ENCODE results near the gene TXK.
A peak's percentile ranks its signal among the peaks of the same experiment; 100 is the strongest.

Gene TXK

DNA sequence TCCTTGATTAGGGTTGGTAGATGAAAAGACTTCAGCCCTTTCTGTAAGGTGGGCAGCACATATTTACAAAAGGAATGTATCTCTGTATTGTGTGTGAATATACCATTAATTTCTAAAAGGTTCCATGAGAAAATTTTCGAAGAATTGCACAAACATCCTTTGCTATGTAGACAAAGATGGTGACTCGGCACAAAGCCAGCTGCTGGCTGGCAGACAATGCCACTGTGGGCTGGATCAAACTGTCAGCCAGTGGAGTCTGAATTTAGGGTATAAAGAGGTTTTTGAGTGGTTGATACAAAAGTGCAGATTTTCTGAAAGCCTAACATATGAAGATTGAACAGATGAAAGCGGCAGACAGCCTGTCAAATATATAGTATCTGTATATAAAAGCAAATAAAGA is 5.6 kb upstream of the TXK start:
- DNase-seq (ENCODE audit: low spot score) (no peak), ATAC-seq (ENCODE audit: low read depth) (0 out of 3 replicates have a peak, but pooled peaks have one; percentile 35)
- no peaks in the 10 kb centered on the region for H3K9me3 ChIP-seq (ENCODE audit: severe bottlenecking)
- H3K4me3 ChIP-seq (ENCODE audit: severe bottlenecking): no peak overlapping the region
- H3K27ac ChIP-seq (ENCODE audit: poor library complexity, severe bottlenecking): no peak overlapping the region
- TF ChIP-seq, protein P1, sequence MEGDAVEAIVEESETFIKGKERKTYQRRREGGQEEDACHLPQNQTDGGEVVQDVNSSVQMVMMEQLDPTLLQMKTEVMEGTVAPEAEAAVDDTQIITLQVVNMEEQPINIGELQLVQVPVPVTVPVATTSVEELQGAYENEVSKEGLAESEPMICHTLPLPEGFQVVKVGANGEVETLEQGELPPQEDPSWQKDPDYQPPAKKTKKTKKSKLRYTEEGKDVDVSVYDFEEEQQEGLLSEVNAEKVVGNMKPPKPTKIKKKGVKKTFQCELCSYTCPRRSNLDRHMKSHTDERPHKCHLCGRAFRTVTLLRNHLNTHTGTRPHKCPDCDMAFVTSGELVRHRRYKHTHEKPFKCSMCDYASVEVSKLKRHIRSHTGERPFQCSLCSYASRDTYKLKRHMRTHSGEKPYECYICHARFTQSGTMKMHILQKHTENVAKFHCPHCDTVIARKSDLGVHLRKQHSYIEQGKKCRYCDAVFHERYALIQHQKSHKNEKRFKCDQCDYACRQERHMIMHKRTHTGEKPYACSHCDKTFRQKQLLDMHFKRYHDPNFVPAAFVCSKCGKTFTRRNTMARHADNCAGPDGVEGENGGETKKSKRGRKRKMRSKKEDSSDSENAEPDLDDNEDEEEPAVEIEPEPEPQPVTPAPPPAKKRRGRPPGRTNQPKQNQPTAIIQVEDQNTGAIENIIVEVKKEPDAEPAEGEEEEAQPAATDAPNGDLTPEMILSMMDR (IDR thresholded peaks at IDR 0.05; ENCODE audit: poor library complexity, severe bottlenecking): no peak
- no peaks in the 10 kb centered on the region for H3K4me1 ChIP-seq (ENCODE audit: insufficient read depth, poor library complexity, severe bottlenecking)
- H3K36me3 ChIP-seq (ENCODE audit: low read depth): no peaks in the 10 kb centered on the region
- H3K27me3 ChIP-seq (ENCODE audit: insufficient read depth, poor library complexity, severe bottlenecking): no peaks in the 10 kb centered on the region

GRCh38 chr4:48138936-48139335 is 4.9 kb upstream of the TXK start:
- ATAC-seq (ENCODE audit: low read depth) (no peak), DNase-seq (ENCODE audit: low spot score) (no peak)
- Histone ChIP-seq H3K27me3 (ENCODE audit: insufficient read depth, poor library complexity, severe bottlenecking) (no peaks in the 10 kb centered on the region), H3K36me3 (ENCODE audit: low read depth) (no peaks in the 10 kb centered on the region), H3K27ac (ENCODE audit: poor library complexity, severe bottlenecking) (no peak overlapping the region), H3K4me1 (ENCODE audit: insufficient read depth, poor library complexity, severe bottlenecking) (no peaks in the 10 kb centered on the region), H3K4me3 (ENCODE audit: severe bottlenecking) (no peak overlapping the region), H3K9me3 (ENCODE audit: severe bottlenecking) (no peaks in the 10 kb centered on the region)
- TF ChIP-seq, protein P1 (IDR thresholded peaks at IDR 0.05; ENCODE audit: poor library complexity, severe bottlenecking): no peak

DNA sequence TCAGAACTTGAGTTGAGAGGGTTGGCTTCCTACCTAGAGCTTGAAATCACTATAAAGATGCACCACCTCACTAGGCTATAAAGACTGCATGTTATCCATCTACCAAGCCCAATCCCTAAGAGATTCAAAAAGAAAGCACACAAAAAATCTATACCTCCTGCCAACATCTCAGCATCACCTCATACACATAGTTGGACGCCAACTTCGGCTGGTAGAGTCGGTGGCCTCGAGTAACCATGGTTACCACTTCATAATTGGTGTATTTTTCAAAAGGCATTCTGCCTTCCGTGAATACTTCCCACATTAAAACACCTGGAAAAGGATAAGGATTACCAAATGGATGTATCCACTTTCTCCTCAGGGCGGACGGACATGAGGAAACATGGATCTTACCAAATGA is 4.5 kb upstream of the TXK start:
- ATAC-seq (ENCODE audit: low read depth) (no peak), DNase-seq (ENCODE audit: low spot score) (no peak)
- Histone ChIP-seq H3K27ac (ENCODE audit: poor library complexity, severe bottlenecking) (no peak overlapping the region), H3K9me3 (ENCODE audit: severe bottlenecking) (no peaks in the 10 kb centered on the region), H3K4me1 (ENCODE audit: insufficient read depth, poor library complexity, severe bottlenecking) (no peaks in the 10 kb centered on the region), H3K27me3 (ENCODE audit: insufficient read depth, poor library complexity, severe bottlenecking) (no peaks in the 10 kb centered on the region), H3K4me3 (ENCODE audit: severe bottlenecking) (no peak overlapping the region), H3K36me3 (ENCODE audit: low read depth) (no peaks in the 10 kb centered on the region)
- TF ChIP-seq, protein P1 (IDR thresholded peaks at IDR 0.05; ENCODE audit: poor library complexity, severe bottlenecking): no peak

DNA sequence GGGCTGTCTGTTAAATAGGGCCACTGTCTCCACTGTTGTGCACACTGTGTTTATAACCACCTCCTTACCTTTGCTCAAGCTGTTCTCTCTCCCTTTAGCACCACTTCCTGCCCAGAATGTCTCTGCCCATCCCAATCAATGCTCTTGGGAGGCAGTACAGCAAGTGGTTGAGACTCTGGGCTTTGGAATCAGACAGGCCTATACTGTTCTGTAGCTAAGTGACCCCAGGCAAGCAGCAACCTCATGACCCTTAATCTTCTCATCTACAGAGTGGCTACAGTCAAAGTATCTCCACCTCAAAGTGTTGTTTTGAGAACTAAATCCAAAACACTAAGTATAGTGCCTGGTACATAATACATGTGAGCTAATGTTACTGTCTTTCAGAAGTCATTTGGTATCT is 3.8 kb upstream of the TXK start:
- ATAC-seq (ENCODE audit: low read depth) (no peak), DNase-seq (ENCODE audit: low spot score) (no peak)
- Histone ChIP-seq H3K4me3 (ENCODE audit: severe bottlenecking) (no peak overlapping the region), H3K4me1 (ENCODE audit: insufficient read depth, poor library complexity, severe bottlenecking) (no peaks in the 10 kb centered on the region), H3K27ac (ENCODE audit: poor library complexity, severe bottlenecking) (no peak overlapping the region), H3K9me3 (ENCODE audit: severe bottlenecking) (no peaks in the 10 kb centered on the region), H3K36me3 (ENCODE audit: low read depth) (no peaks in the 10 kb centered on the region), H3K27me3 (ENCODE audit: insufficient read depth, poor library complexity, severe bottlenecking) (no peaks in the 10 kb centered on the region)
- TF ChIP-seq, protein P1 (IDR thresholded peaks at IDR 0.05; ENCODE audit: poor library complexity, severe bottlenecking): no peak

GRCh38 chr4:48133669-48134068 is 381 bp downstream of the TXK start:
- Histone ChIP-seq H3K4me3 (ENCODE audit: severe bottlenecking) (no peak overlapping the region), H3K36me3 (ENCODE audit: low read depth) (no peaks in the 10 kb centered on the region), H3K4me1 (ENCODE audit: insufficient read depth, poor library complexity, severe bottlenecking) (peaks cover 5% of the 10 kb centered on the region), H3K27ac (ENCODE audit: poor library complexity, severe bottlenecking) (no peak overlapping the region), H3K9me3 (ENCODE audit: severe bottlenecking) (no peaks in the 10 kb centered on the region), H3K27me3 (ENCODE audit: insufficient read depth, poor library complexity, severe bottlenecking) (no peaks in the 10 kb centered on the region)
- DNase-seq (ENCODE audit: low spot score) (no peak), ATAC-seq (ENCODE audit: low read depth) (no peak)
- TF ChIP-seq, protein P1 (IDR thresholded peaks at IDR 0.05; ENCODE audit: poor library complexity, severe bottlenecking): no peak

Data from RWPE2 (cell line).